A673 (cell line): ENCODE results near the gene SAC3D1.

Experiments
- CTCF ChIP-seq: fragments of 300-800, 200-600 bp; sonication (generic); conservative IDR thresholded peaks from 2 replicates; pipeline ENCODE4 v1.5.1; 2017; ENCODE audit warnings: low read depth, mild to moderate bottlenecking, antibody characterized with exemption, low read length, moderate library complexity, mixed read lengths
- EZH2 ChIP-seq: fragments of 200-600 bp; sonication (generic); IDR thresholded peaks from 2 replicates; pipeline ENCODE4 v1.6.1; 2017; ENCODE audit warnings: borderline replicate concordance, low read depth, mild to moderate bottlenecking, mixed read lengths, antibody characterized with exemption, low read length; ENCODE audit not compliant: poor library complexity, severe bottlenecking

- TF ChIP-seq CTCF: no peak
- TF ChIP-seq EZH2: no peak
Observed at GRCh38 chr11:65016705-65017104, 24.3 kb upstream of the SAC3D1 start.
